Muscle of arm (tissue), 12 donors: ENCODE measurements around the gene PDZD8. TPM values are rescaled to one million over a fixed set of nuclear protein-coding genes. Genes with fewer than 3 reads are reported as not detected.
"Not testable (repeated sequence)": the region's sequence is repeated elsewhere in the genome, so short reads cannot be mapped to it uniquely, and the experiment has no call there.

ENCODE experiments used
- DNase-seq: peaks from one replicate; pipeline ENCODE4 v3.0.0-alpha.2; 2013
- polyA plus RNA-seq, 12 donors: library from polyadenylated mRNA; unstranded; fragments of 120-200 nt; gene quantifications; one replicate each; pipeline ENCODE4 v1.2.1, GENCODE V29; 2013; ENCODE audit not compliant: insufficient read length in 12 of 12

Gene PDZD8
- polyA plus RNA-seq, 12 donors = 11.6 to 24.2 (median 16.6) TPM; not detected in 1

- DNase-seq = no peak
These were observed 118.3 kb downstream of the PDZD8 start for GRCh38 chr10:117256910-117257309.

DNA sequence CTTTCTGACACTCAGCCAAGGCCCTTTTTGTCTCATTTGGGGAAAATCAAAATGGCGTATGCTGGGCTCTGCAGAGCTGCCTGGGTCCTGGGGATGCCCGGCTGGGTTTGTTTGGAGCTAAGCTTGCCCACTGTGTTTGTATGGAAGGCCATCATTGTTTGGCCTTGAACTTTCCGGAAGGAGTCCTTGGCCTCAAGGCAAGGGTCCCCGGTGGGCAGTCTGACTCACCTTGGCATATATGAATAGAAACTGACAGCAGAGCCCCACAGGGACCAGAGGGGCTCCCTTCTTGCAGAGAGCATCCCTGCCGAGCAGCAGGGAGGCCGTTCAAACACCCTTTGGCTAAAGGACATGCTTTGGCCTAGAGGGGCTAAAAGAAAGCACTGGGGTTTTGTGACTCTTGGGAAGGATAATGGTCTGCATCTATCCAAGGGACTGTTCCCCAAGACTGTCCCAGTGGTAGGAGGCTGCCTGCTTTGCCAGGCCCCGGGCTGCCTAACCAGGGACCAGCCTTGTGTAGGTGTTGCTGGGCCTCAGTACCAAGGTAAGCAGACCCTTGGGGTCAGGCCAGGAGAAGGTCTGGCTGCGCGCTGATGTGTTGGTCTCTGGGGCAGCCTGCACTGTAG lies 119.3 kb downstream of the PDZD8 start:
- DNase-seq = no peak

DNA sequence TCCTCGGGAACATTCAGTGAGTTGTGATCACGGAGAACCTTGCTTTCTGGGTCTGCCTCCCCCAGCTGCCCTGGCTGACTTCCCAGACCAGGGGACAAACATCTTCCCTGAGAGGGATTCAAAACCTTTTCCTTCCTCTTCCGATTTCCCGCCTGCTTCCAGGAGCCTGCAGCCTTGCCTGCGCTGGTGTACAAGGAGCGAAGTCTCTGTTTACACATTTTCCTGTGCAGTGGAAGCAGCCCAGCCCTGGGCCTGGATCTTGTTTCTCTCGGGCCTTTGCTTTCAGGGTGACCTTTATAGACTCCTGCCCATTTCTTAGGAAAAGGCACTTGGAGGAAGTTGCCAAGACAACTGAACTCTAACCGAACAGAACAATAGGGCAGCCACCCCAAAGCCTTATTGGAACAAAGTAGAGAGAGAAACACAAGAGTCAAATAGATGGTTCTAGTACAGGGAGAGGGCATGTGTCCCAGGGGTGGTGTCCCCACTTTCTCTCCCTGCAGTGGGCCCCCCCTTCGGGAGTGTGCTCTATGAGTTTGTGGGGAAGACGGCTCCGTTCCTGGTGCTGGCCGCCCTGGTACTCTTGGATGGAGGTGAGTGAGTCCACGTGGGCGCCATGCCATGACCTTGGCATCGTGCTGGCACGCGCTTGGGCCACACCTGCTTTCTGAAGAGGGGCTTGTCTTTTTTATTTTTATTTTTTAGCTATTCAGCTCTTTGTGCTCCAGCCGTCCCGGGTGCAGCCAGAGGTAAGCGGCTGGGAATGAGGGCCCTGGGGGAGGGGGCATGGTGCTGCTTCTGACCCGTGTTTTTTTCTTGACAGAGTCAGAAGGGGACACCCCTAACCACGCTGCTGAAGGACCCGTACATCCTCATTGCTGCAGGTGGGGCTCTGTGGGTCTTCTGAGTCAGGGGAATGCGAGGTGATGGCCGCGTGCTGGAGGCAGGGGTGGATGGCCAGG lies 120.2 kb downstream of the PDZD8 start:
- DNase-seq = no peak

DNA sequence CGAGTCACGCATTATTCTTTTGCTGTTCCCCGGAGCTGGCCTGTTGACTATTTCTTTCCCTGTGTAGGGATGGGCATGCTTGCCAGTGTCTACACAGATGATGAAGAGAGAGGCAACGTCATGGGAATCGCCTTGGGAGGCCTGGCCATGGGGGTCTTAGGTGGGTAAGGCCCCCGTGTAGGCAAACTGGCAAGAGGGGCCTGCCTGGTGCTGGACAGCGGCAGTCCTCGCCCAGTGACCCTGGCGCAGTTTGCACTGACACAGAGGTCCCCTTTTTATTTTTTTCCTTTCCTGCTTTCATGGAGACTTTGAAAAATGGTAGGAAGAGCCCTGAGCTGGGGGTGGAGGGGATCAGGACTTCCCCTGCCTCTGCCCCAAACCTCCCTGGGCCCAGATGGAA lies 120.9 kb downstream of the PDZD8 start:
- DNase-seq = no peak

- no peak for DNase-seq
These were observed 121.3 kb downstream of the PDZD8 start for GRCh38 chr10:117253908-117254307.

- DNase-seq = no peak
These were observed 124.8 kb downstream of the PDZD8 start for GRCh38 chr10:117250411-117250810.

GRCh38 chr10:117249493-117250093 lies 125.6 kb downstream of the PDZD8 start:
- DNase-seq = no peak

- DNase-seq = no peak
These were observed 126.3 kb downstream of the PDZD8 start for GRCh38 chr10:117248750-117249465.

DNA sequence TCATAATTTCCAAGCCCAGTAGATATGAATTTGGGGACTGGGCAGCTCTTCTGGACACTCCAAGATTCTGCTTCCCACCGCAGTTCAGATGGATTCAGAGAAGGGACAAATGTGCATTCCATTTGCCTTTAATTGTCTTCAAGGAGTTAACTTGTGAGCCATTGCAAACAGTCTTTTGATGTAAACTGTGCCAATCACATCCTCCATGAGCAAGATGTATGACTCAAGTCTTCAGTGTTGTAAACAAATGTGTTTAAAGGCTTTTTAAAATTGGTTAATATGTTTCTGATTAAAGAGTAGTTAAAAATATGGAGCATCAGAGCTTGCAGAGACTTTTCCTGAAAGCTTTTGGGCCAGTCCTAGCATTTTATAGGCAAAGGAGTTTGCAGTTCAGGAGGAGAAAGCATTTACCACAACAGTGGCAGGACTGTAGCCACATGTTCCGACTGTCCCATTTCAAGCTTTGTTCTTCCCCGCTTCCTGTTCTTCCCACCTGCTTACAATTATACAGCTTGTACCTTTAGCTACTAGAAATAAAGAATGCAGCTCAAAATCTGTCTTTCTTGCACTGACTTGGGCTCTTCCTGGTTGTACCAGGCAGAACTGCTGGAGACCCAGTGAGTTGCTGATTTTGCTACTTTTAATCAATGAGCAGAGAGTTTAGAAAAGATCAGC lies 128.1 kb downstream of the PDZD8 start:
- no peak for DNase-seq

DNA sequence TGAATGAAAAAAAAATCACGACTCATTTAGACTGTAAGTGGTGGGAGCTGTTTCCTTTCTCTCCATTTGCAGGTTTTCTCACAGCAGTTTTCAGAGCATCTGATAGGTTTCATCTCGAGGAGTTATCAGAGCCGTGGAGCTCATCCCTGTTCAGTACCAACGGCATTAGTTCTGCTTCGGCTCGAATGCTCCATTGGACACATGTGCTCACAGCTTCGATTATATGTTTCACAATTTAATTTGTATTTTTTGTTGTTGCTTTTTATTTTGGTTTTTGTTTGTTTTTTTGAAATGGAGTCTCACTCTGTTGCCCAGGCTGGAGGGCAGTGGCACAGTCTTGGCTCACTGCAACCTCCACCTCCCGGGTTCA lies 132.8 kb downstream of the PDZD8 start:
- DNase-seq = no peak

DNA sequence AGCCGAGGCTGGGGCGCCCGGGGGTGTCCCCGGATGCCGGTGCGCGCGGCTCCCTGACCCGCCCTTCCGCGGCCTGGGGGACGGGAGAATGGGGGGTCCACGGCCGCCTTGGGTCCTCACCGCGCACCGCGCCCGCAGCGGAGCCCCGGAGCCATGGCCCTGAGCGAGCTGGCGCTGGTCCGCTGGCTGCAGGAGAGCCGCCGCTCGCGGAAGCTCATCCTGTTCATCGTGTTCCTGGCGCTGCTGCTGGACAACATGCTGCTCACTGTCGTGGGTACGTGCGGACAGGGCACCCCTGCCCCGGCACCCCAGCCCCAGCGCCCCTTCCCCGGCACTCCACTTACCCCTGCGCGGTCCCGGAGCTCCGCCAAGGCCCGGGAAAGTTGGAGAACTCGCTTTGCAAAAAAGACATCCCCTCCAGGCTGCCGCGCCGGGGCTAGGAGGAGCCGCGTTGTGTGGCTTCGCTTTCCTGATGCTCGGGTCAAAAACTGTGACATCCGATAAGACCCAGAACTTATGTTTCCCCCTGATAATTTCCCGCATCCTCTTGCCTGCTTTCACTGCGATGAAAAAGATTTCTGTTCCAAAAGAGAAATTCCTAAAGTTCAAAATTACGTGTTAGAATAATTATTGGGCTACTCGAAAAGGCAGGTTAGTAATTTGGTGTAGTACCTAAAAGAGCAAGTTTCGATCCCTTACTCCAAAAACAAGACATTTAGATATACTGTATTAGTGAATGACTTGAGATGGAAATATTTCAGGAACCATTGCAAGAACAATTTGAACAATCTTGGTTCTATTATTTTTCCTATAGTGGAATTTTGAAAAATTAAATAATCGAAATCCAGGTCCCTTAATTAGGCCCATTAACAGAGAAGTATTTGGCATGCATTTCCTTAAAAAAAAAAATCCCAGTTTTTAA lies 133.4 kb downstream of the PDZD8 start:
- no peak for DNase-seq

GRCh38 chr10:117240621-117241529 lies 134.4 kb downstream of the PDZD8 start, which contains the start of gene SLC18A2:
Gene SLC18A2 (plus strand): TSS chr10:117241114. CDS start chr10:117241694, 580 bp downstream.
- DNase-seq = no peak

GRCh38 chr10:117239721-117240620 lies 135.3 kb downstream of the PDZD8 start:
- DNase-seq = no peak

DNA sequence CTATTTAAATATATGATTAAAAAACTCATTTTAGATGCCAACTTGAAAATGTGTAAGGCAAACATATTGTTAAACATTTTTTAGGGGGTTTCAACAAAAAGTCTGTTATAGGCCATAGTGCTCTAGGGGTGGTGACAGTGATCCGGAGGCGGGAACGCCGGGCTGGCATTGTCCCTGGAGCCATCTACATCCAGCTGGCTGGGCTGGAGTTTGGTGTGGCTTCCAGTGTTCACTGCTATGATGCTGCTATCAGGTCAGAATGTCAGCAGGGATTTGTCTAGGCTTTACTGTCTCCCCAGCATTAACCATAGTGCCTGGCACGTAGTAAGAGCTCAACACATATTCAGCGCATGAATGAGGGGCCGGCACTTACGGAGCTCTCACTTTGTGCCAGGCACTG lies 136.2 kb downstream of the PDZD8 start:
- no peak for DNase-seq

DNA sequence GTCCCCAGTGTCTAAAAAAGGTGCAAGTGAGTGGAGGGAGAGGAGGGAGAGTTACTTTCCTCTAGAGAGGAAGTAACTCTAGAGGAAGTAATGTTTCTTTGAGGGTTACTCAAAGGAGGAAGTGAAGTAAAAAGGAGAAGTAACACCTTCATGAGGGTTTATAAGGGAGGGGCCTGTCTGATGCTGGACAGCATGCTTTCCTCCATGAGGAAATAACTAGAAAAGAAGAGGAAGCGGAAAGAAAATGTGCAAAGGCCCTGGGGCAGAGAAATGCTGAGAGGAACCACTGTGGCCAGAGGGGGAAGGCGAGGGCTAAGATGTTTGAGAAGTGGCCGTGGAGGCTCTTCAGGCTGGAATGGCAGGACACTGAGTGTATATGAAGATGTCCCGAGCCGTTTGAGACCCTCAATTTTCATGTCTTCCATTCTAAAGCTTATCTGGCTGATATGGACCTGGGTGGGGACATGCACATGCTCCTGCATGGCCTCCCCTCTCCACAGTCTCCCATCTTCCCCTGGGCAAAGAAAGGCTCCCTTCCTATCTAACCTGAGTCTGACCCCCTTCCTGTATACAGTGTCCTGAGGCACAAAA lies 137.7 kb downstream of the PDZD8 start:
- DNase-seq = no peak

GRCh38 chr10:117230107-117230506 lies 145.1 kb downstream of the PDZD8 start:
- DNase-seq = not testable (repeated sequence)

GRCh38 chr10:117228210-117228609 lies 147.0 kb downstream of the PDZD8 start:
- no peak for DNase-seq
